Loucy (cell line): ENCODE results near the gene UTP20.

ENCODE experiments used
- EZH2phosphoT487 ChIP-seq: fragments of 200-600 bp; IDR thresholded peaks from 2 replicates; pipeline ENCODE4 v1.6.1; 2018; ENCODE audit warnings: antibody characterized with exemption, mild to moderate bottlenecking, moderate library complexity, borderline replicate concordance
- TF ChIP-seq, protein P1 (sequence below): fragments of 200-600 bp; sonication (generic); conservative IDR thresholded peaks from 2 replicates; pipeline ENCODE4 v1.5.1; 2014; ENCODE audit warnings: mild to moderate bottlenecking, antibody characterized with exemption, low read length

DNA sequence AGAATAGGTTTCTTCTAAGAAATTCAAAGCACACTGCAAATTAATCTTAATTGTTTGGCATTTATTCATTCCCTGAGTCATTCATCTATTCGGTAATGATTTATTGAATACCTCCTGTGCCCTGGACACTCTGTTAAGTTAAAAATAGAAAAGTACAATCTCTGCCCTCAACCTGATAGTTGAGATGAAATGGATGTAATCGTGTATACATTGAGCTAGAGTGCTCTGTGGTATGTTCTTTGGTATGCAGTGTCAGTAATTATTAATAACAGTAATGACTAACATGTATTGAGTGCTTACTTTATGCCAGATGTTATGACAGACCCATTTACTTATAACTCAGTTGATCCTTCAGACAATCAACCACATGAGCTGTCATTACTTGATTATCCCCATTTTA lies 47.6 kb downstream of the UTP20 start:
- TF ChIP-seq, protein P1, sequence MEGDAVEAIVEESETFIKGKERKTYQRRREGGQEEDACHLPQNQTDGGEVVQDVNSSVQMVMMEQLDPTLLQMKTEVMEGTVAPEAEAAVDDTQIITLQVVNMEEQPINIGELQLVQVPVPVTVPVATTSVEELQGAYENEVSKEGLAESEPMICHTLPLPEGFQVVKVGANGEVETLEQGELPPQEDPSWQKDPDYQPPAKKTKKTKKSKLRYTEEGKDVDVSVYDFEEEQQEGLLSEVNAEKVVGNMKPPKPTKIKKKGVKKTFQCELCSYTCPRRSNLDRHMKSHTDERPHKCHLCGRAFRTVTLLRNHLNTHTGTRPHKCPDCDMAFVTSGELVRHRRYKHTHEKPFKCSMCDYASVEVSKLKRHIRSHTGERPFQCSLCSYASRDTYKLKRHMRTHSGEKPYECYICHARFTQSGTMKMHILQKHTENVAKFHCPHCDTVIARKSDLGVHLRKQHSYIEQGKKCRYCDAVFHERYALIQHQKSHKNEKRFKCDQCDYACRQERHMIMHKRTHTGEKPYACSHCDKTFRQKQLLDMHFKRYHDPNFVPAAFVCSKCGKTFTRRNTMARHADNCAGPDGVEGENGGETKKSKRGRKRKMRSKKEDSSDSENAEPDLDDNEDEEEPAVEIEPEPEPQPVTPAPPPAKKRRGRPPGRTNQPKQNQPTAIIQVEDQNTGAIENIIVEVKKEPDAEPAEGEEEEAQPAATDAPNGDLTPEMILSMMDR = no peak
- no peak for TF ChIP-seq EZH2phosphoT487
